ENCODE measurements around the gene KCTD11. TPM values are rescaled to one million over a fixed set of nuclear protein-coding genes. Genes with fewer than 3 reads are reported as not detected.

Gene KCTD11
- total and polyA plus RNA-seq, 10 of the 15 experiments (the other 5 are each of a cell fraction or from before 2014, with no cell fraction given): 0.05 to 7.3 (median 2.9) TPM

- TF ChIP-seq NFIC (IDR thresholded peaks at IDR 0.05; ENCODE audit: low read depth, low read length): no peak
- no peak for TF ChIP-seq USF1 (IDR thresholded peaks at IDR 0.05; ENCODE audit: borderline replicate concordance, extremely low read length, insufficient read depth, low read depth, low read length)
- no peak for TF ChIP-seq MTA2 (IDR thresholded peaks at IDR 0.05; ENCODE audit: low read depth)
- TF ChIP-seq RELB (IDR thresholded peaks at IDR 0.05; ENCODE audit: low read depth): peak; percentile 89
- no peak for TF ChIP-seq RELA (IDR thresholded peaks at IDR 0.05; ENCODE audit: borderline replicate concordance, partially characterized antibody)
- no peak for TF ChIP-seq IKZF2 (IDR thresholded peaks at IDR 0.05)
- TF ChIP-seq EED (IDR thresholded peaks at IDR 0.05; ENCODE audit: low read depth): no peak
- peak; percentile 66; the same call in 1 of the 2 replicates for TF ChIP-seq NBN (IDR thresholded peaks at IDR 0.05)
- no peak for TF ChIP-seq TCF12 (IDR thresholded peaks at IDR 0.05; ENCODE audit: low read depth, low read length)
- no peak for TF ChIP-seq ASH2L (IDR thresholded peaks at IDR 0.05; ENCODE audit: borderline replicate concordance, low read depth)
- TF ChIP-seq SIN3A (IDR thresholded peaks at IDR 0.05; ENCODE audit: low read depth, low read length): peak; percentile 68
- TF ChIP-seq BHLHE40 (IDR thresholded peaks at IDR 0.05; ENCODE audit: borderline replicate concordance in 1 of 2, low read depth in 2 of 2, low read length in 1 of 2): 0 out of 4 replicates have a peak, but pooled peaks of 1 of the 2 experiments have one; percentile 8
- peak; percentile 35; the same call in 1 of the 2 replicates for TF ChIP-seq ZNF687 (IDR thresholded peaks at IDR 0.05)
- TF ChIP-seq ZNF384 (IDR thresholded peaks at IDR 0.05; ENCODE audit: borderline replicate concordance, low read depth, low read length): no peak
- no peak for TF ChIP-seq RBBP5 (conservative IDR thresholded peaks at IDR 0.05)
- TF ChIP-seq ZBTB11 (CRISPR knock-in tag; IDR thresholded peaks at IDR 0.05): no peak
- peak; percentile 95 for TF ChIP-seq POLR2A (IDR thresholded peaks at IDR 0.05; ENCODE audit: low read depth, low read length)
- TF ChIP-seq RB1 (IDR thresholded peaks at IDR 0.05; ENCODE audit: borderline replicate concordance): no peak
- no peak for TF ChIP-seq CEBPB (IDR thresholded peaks at IDR 0.05; ENCODE audit: borderline replicate concordance in 1 of 2, low read depth in 2 of 2, low read length in 2 of 2)
These were observed 52.2 kb downstream of the KCTD11 start, which contains the start of gene TMEM256 (continued) for GRCh38 chr17:7403977-7404736.

All from GM12878 (cell line).